Measurements from ENCODE around the gene PI16. TPM values are rescaled to one million over a fixed set of nuclear protein-coding genes. Genes with fewer than 3 reads are reported as not detected.
"Not testable (repeated sequence)": the region's sequence is repeated elsewhere in the genome, so short reads cannot be mapped to it uniquely, and the experiment has no call there.

PI16 gene
- polyA plus RNA-seq, 1 of the 3 experiments (the other 2 are of a cell fraction) = 0.02 TPM

- H3K9me3 ChIP-seq; H3K9ac ChIP-seq; H3K27me3 ChIP-seq (ENCODE audit: insufficient read depth); H3K4me1 ChIP-seq (ENCODE audit: control insufficient read depth in 1 of 2, insufficient read depth in 2 of 2, low read depth in 1 of 2, low read length in 1 of 2); H3F3A ChIP-seq (replicated peaks; ENCODE audit: insufficient read depth); H3K4me3 ChIP-seq (ENCODE audit: low read depth in 2 of 2, low read length in 1 of 2); H3K4me2 ChIP-seq; DNase-seq; H3K36me3 ChIP-seq (replicated peaks in 1 of 2; ENCODE audit: control insufficient read depth in 1 of 2, insufficient read depth in 2 of 2, low read length in 1 of 2); H3K79me2 ChIP-seq (ENCODE audit: insufficient read depth); H3K9me2 ChIP-seq; H4K20me1 ChIP-seq (ENCODE audit: insufficient read depth): not testable (repeated sequence)
- WGBS (ENCODE audit: low lambda C conversion rate) = 81% methylated on average over 9 of the region's 9 CpGs
- H2AFZ ChIP-seq (ENCODE audit: low read depth) = peak overlapping the region; percentile 32; the same call in 1 of the 2 replicates
- H3K27ac ChIP-seq (ENCODE audit: low read depth in 2 of 2, low read length in 1 of 2) = peak overlapping the region in 1 of 2 experiments; percentile 68; a peak in 2 of 4 replicates
- ChIA-PET POLR2A (interaction anchor here (0.7 kb wide), 1 partner anchor 12 kb away, joined by 3 read pairs; no protein-coding TSS in a partner anchor), CTCF (interaction anchor here (1.0 to 1.4 kb wide), 2 partner anchors 69 to 183 kb away, joined by 3 read pairs; no protein-coding TSS in a partner anchor)
Observed at GRCh38 chr6:36949076-36949475, 5.5 kb upstream of the PI16 start.

DNA sequence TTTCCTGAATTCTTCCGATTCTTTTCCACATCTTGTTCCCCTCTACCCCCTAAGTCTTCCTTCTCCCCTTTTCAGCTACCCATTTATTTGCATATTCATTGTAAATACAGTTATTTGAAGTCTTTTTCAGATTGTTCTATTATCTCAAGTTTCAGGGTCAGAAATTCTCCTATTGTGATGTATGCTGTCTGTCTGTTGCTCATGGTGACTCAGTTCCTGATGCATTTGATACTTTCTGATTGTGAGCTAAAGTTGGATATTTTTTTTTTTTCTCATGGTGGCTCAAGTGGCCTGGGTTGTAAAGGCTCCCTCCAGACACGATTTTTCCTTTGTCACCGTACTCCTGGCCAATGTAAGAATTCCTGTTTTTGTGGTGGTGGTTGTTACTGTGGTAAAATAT is 4.9 kb upstream of the PI16 start:
- Histone ChIP-seq H3K79me2 (ENCODE audit: insufficient read depth) (no peaks in the 10 kb centered on the region), H3K4me3 (ENCODE audit: low read depth in 2 of 2, low read length in 1 of 2) (no peak overlapping the region), H3K4me2 (no peak overlapping the region), H3K27me3 (ENCODE audit: insufficient read depth) (no peaks in the 10 kb centered on the region), H3K9me2 (no peaks in the 10 kb centered on the region), H3K27ac (ENCODE audit: low read depth in 2 of 2, low read length in 1 of 2) (peak overlapping the region in 1 of 2 experiments; percentile 68; a peak in 2 of 4 replicates), H3K4me1 (ENCODE audit: control insufficient read depth in 1 of 2, insufficient read depth in 2 of 2, low read depth in 1 of 2, low read length in 1 of 2) (peaks cover 0 to 4% of the 10 kb centered on the region in 2 experiments; a peak in 1 of 4 replicates), H2AFZ (ENCODE audit: low read depth) (peak overlapping the region; percentile 32; the same call in 1 of the 2 replicates), H3K9me3 (no peaks in the 10 kb centered on the region), H3K36me3 (replicated peaks in 1 of 2; ENCODE audit: control insufficient read depth in 1 of 2, insufficient read depth in 2 of 2, low read length in 1 of 2) (no peaks in the 10 kb centered on the region), H3K9ac (no peak overlapping the region), H4K20me1 (ENCODE audit: insufficient read depth) (no peaks in the 10 kb centered on the region), H3F3A (replicated peaks; ENCODE audit: insufficient read depth) (peaks cover 7% of the 10 kb centered on the region)
- ChIA-PET POLR2A (interaction anchor here (0.7 kb wide), 1 partner anchor 13 kb away, joined by 3 read pairs; no protein-coding TSS in a partner anchor), CTCF (interaction anchor here (1.0 kb wide), 1 partner anchor 68 kb away, joined by 3 read pairs; no protein-coding TSS in a partner anchor)
- DNase-seq = no peak
- 47% methylated on average over 3 of the region's 3 CpGs for WGBS (ENCODE audit: low lambda C conversion rate)
- no peak for TF ChIP-seq SIN3A (IDR thresholded peaks at IDR 0.05; ENCODE audit: borderline replicate concordance, low read depth, low read length)
- TF ChIP-seq JUND (IDR thresholded peaks at IDR 0.05) = peak; percentile 53
- peak; percentile 53; the same call in 1 of the 2 replicates for TF ChIP-seq FOSL2 (IDR thresholded peaks at IDR 0.05; ENCODE audit: borderline replicate concordance, low read depth)
- TF ChIP-seq, protein P1, sequence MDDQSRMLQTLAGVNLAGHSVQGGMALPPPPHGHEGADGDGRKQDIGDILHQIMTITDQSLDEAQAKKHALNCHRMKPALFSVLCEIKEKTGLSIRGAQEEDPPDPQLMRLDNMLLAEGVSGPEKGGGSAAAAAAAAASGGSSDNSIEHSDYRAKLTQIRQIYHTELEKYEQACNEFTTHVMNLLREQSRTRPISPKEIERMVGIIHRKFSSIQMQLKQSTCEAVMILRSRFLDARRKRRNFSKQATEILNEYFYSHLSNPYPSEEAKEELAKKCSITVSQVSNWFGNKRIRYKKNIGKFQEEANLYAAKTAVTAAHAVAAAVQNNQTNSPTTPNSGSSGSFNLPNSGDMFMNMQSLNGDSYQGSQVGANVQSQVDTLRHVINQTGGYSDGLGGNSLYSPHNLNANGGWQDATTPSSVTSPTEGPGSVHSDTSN (IDR thresholded peaks at IDR 0.05) = peak; percentile 52
- TF ChIP-seq ELF1 (IDR thresholded peaks at IDR 0.05) = no peak
- TF ChIP-seq TCF12 (IDR thresholded peaks at IDR 0.05) = peak; percentile 32; the same call in 1 of the 2 replicates

DNA sequence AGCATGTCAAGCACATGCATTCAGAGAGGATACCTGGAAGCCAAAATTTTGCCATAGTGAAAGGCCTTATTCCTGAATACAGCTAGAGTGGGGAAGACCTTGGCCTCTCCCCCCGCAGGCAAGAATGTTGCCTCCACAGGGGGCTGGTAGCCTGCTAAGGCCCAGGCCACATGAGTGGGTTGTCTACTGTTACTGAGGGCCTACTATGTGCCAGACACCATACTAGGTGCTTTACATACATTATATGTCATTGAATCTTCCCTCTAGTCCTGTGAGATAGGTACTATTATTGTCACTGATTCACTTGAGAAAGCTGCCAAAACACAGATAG is 642 bp upstream of the PI16 start:
- no peak overlapping the region for H3K9ac ChIP-seq
- POLR2A ChIA-PET = interaction anchor here (1.1 kb wide), 1 partner anchor 248 kb away, joined by 3 read pairs; no protein-coding TSS in a partner anchor
- no peaks in the 10 kb centered on the region for H3K27me3 ChIP-seq (ENCODE audit: insufficient read depth)
- no peak overlapping the region for H3K27ac ChIP-seq (ENCODE audit: low read depth in 2 of 2, low read length in 1 of 2)
- H3F3A ChIP-seq (replicated peaks; ENCODE audit: insufficient read depth) = peaks cover 7% of the 10 kb centered on the region
- no peaks in the 10 kb centered on the region for H3K36me3 ChIP-seq (replicated peaks in 1 of 2; ENCODE audit: control insufficient read depth in 1 of 2, insufficient read depth in 2 of 2, low read length in 1 of 2)
- CTCF ChIA-PET = interaction anchor here (0.9 kb wide), 1 partner anchor 372 kb away, joined by 3 read pairs; no protein-coding TSS in a partner anchor
- H3K4me2 ChIP-seq = no peak overlapping the region
- no peaks in the 10 kb centered on the region for H4K20me1 ChIP-seq (ENCODE audit: insufficient read depth)
- no peak overlapping the region for H3K4me3 ChIP-seq (ENCODE audit: low read depth in 2 of 2, low read length in 1 of 2)
- H3K9me2 ChIP-seq = no peaks in the 10 kb centered on the region
- no peaks in the 10 kb centered on the region for H3K9me3 ChIP-seq
- DNase-seq = no peak
- no peaks in the 10 kb centered on the region for H3K79me2 ChIP-seq (ENCODE audit: insufficient read depth)
- peaks cover 0 to 4% of the 10 kb centered on the region in 2 experiments; a peak in 2 of 4 replicates for H3K4me1 ChIP-seq (ENCODE audit: control insufficient read depth in 1 of 2, insufficient read depth in 2 of 2, low read depth in 1 of 2, low read length in 1 of 2)
- WGBS (ENCODE audit: low lambda C conversion rate) = 100% methylated on average over 1 of the region's 1 CpG
- H2AFZ ChIP-seq (ENCODE audit: low read depth) = no peak overlapping the region
- TF ChIP-seq JUND (IDR thresholded peaks at IDR 0.05) (no peak), TEAD4 (IDR thresholded peaks at IDR 0.05; ENCODE audit: borderline replicate concordance, insufficient read depth) (no peak), REST (IDR thresholded peaks at IDR 0.05; ENCODE audit: low read depth, low read length) (no peak), RXRA (IDR thresholded peaks at IDR 0.05; ENCODE audit: borderline replicate concordance, low read depth) (no peak), YY1 (IDR thresholded peaks at IDR 0.05; ENCODE audit: low read depth) (no peak), RAD21 (IDR thresholded peaks at IDR 0.05; ENCODE audit: low read length) (no peak), ELF1 (IDR thresholded peaks at IDR 0.05) (no peak), EZH2phosphoT487 (IDR thresholded peaks at IDR 0.05; ENCODE audit: borderline replicate concordance, low read depth) (no peak), NRF1 (IDR thresholded peaks at IDR 0.05; ENCODE audit: low read depth, low read length) (no peak)
- TF ChIP-seq, protein P2, sequence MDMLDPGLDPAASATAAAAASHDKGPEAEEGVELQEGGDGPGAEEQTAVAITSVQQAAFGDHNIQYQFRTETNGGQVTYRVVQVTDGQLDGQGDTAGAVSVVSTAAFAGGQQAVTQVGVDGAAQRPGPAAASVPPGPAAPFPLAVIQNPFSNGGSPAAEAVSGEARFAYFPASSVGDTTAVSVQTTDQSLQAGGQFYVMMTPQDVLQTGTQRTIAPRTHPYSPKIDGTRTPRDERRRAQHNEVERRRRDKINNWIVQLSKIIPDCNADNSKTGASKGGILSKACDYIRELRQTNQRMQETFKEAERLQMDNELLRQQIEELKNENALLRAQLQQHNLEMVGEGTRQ (IDR thresholded peaks at IDR 0.05; ENCODE audit: borderline replicate concordance, low read depth, low read length) = no peak
- TF ChIP-seq, protein P3, sequence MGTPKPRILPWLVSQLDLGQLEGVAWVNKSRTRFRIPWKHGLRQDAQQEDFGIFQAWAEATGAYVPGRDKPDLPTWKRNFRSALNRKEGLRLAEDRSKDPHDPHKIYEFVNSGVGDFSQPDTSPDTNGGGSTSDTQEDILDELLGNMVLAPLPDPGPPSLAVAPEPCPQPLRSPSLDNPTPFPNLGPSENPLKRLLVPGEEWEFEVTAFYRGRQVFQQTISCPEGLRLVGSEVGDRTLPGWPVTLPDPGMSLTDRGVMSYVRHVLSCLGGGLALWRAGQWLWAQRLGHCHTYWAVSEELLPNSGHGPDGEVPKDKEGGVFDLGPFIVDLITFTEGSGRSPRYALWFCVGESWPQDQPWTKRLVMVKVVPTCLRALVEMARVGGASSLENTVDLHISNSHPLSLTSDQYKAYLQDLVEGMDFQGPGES (IDR thresholded peaks at IDR 0.05; ENCODE audit: low read depth, low read length) = no peak
